Kidney (tissue), 14 donors: Measurements from ENCODE around the gene ITGAX. TPM values are rescaled to one million over a fixed set of nuclear protein-coding genes. Genes with fewer than 3 reads are reported as not detected.
A peak's percentile ranks its signal among the peaks of the same experiment; 100 is the strongest.

Experiments used
- DNase-seq, 5 donors: peaks; one replicate each; pipeline ENCODE4 v3.0.0-alpha.2; 2013 to 2020
- FAIRE-seq: peaks from 2 replicates; lab custom pipeline; 2012; peaks lifted over from hg19 to GRCh38; lab: Jason Lieb, UNC
- H3K27ac ChIP-seq, 2 donors: one replicate each; pipeline ENCODE4 v1.7.0; 2013; ENCODE audit warnings: low read depth in 2 of 2, low read length in 2 of 2, inconsistent platforms in 1 of 2
- H3K27me3 ChIP-seq: one replicate; pipeline ENCODE4 v1.7.1; 2013; ENCODE audit warnings: low read length, inconsistent platforms; ENCODE audit not compliant: control insufficient read depth, insufficient read depth
- H3K36me3 ChIP-seq, 3 donors: one replicate each; pipeline versions ENCODE4 v1.7.0 to v1.7.1; 2013; ENCODE audit warnings: low read length in 3 of 3, control low read depth in 1 of 3, inconsistent platforms in 1 of 3; ENCODE audit not compliant: insufficient read depth in 3 of 3, control insufficient read depth in 2 of 3
- H3K4me1 ChIP-seq, 3 donors: one replicate each; pipeline versions ENCODE4 v1.7.0 to v1.7.1; 2013; ENCODE audit warnings: low read length in 3 of 3, inconsistent platforms in 1 of 3, low read depth in 1 of 3; ENCODE audit not compliant: control insufficient read depth in 2 of 3, insufficient read depth in 2 of 3
- H3K4me3 ChIP-seq, 3 donors: one replicate each; pipeline versions ENCODE4 v1.7.0 to v1.8.1; 2013; ENCODE audit warnings: low read length in 3 of 3, control low read depth in 1 of 3, inconsistent platforms in 1 of 3
- H3K9ac ChIP-seq, 3 donors: one replicate each; pipeline versions ENCODE4 v1.7.0 to v1.7.1; 2013; ENCODE audit warnings: low read length in 3 of 3, control low read depth in 1 of 3, inconsistent platforms in 1 of 3
- H3K9me3 ChIP-seq, 3 donors: one replicate each; pipeline versions ENCODE4 v1.7.0 to v1.7.1; 2013; ENCODE audit warnings: low read length in 3 of 3, control low read depth in 1 of 3, inconsistent platforms in 1 of 3; ENCODE audit not compliant: control insufficient read depth in 2 of 3, insufficient read depth in 1 of 3
- CTCF ChIP-seq: IDR thresholded peaks from 3 replicates; pipeline ENCODE4 v1.5.1; 2012; ENCODE audit warnings: mild to moderate bottlenecking, moderate library complexity, borderline replicate concordance; ENCODE audit not compliant: insufficient read depth; ENCODE audit errors: extremely low read depth
- intact Hi-C: fragments of 100-400 bp; cut with DNase I; formaldehyde crosslinking; loops from one replicate; pipeline ENCODE4 v1.11.1; 2022
- polyA plus RNA-seq: library from polyadenylated mRNA; stranded (reverse); fragments of 350-450 nt; fragmentation: Illumina TruSeq; extraction: RNeasy Lipid Tissue Mini Kit (QIAGEN cat#74804); gene quantifications from one replicate; pipeline ENCODE4 v1.2.3, GENCODE V29; 2014; ENCODE audit warnings: low read depth, low replicate concordance; ENCODE audit not compliant: insufficient read depth
- total RNA-seq: library from RNA; stranded (reverse); fragmentation: NEBNext Ultra II Directional; extraction: Animal tissue kit (Norgen Biotek cat#: 25700); gene quantifications from one replicate; pipeline ENCODE4 v1.2.1, GENCODE V29; 2021
- donor health status: control.
- donor health status: control.
- donor health status: control.
- donor health status: control.
- donor health status: control.
- donor health status: DM: yes; HTN: yes; CAD: no.
- donor health status: Normal renal cell carcinoma (clear cell type).

Gene ITGAX
- total and polyA plus RNA-seq, 2 donors from 2014 or later: 0.37 to 11.9 TPM

GRCh38 chr16:31429314-31429713 is 74.3 kb downstream of the ITGAX start:
- no peak overlapping the region for H3K27ac ChIP-seq
- no peak for TF ChIP-seq CTCF

DNA sequence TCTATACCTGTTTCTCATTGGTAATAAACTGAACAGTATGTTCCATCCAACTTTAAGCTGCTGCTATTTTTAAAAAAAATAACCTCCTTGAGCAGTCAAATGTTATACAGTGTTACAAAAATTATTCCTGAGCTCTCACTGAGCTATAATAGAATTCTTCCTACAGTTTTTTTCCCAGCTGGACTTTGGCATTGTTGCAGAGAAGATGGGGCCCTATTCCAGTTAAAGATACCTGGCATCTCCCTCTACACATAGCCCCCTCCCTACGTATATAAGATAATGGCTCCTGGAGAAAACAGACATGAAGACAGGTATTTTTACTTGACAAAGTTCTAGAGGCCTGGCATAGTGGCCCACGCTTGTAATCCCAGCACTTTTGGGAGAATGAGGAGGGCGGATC is 74.8 kb downstream of the ITGAX start:
- no peak for FAIRE-seq
- H3K27me3 ChIP-seq: no peaks in the 10 kb centered on the region
- H3K9me3 ChIP-seq: no peaks in the 10 kb centered on the region
- H3K27ac ChIP-seq: no peak overlapping the region
- H3K9ac ChIP-seq: no peak overlapping the region
- no peak for DNase-seq
- no peak overlapping the region for H3K4me3 ChIP-seq
- TF ChIP-seq CTCF: no peak
- no peaks in the 10 kb centered on the region for H3K36me3 ChIP-seq
- intact Hi-C loops: no loop called here
- peaks cover 0 to 2% (median 0%) of the 10 kb centered on the region in 3 donors for H3K4me1 ChIP-seq

More at GRCh38 chr16:31429314-31429713, 74.3 kb downstream of the ITGAX start:
- Histone ChIP-seq H3K9ac (no peak overlapping the region), H3K9me3 (no peaks in the 10 kb centered on the region), H3K4me1 (peaks cover 0 to 2% (median 0%) of the 10 kb centered on the region in 3 donors), H3K36me3 (no peaks in the 10 kb centered on the region), H3K4me3 (no peak overlapping the region), H3K27me3 (no peaks in the 10 kb centered on the region)
- no peak for FAIRE-seq
- intact Hi-C loops: no loop called here
- peak in 1 of 5 donors; percentile 10 for DNase-seq

DNA sequence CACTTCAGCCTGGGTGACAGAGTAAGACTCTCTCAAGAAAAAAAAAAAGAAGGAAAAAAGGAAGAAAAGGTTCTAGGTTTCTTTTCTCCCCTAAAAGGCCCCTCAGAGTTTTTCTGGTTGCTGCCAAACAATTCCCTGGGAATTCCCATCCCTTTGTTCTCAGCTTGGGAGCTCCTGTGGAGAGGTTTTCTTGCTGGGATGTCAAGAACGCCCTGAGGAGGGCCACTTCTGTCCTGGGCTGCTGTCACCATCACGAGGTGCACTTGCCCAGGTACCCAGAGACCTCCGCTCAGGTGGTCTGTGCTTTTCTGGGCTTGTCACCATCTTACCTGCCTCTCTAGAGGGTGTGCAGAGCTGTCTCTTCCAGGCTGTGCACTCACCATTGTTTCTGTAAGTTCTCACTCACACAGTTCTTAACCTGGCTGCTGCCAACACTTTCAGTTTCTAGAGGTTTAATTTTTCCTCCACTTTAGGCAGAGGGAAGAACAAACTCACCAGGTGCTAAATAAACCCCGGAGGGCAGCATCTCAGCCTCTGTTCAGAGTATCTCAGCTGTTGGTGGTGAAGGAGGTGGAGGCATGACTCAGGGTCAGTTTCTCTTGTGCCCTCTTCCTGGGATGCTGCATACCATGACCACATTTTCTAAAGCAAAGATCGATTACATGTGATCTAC is 75.5 kb downstream of the ITGAX start:
- intact Hi-C loops: no loop called here
- FAIRE-seq (no peak), DNase-seq (peak in 1 of 5 donors; percentile 30)
- Histone ChIP-seq H3K9me3 (no peaks in the 10 kb centered on the region), H3K27me3 (no peaks in the 10 kb centered on the region), H3K4me3 (no peak overlapping the region), H3K27ac (no peak overlapping the region), H3K9ac (no peak overlapping the region), H3K36me3 (no peaks in the 10 kb centered on the region), H3K4me1 (peaks cover 0 to 2% (median 0%) of the 10 kb centered on the region in 3 donors)
- TF ChIP-seq CTCF: no peak

Other genes starting within 250 kb of the ITGAX start
- 47.6 TPM for gene BCKDK, start 246.8 kb upstream of the ITGAX start, total RNA-seq
- gene BCKDK, start 246.8 kb upstream of the ITGAX start, polyA plus RNA-seq: 70.6 TPM
- 83.8 TPM for gene KAT8, start 237.5 kb upstream of the ITGAX start, total RNA-seq
- 40.9 TPM for gene KAT8, start 237.5 kb upstream of the ITGAX start, polyA plus RNA-seq
- 64.6 TPM for gene PRSS8, start 219.4 kb upstream of the ITGAX start, total RNA-seq
- 187 TPM for gene PRSS8, start 219.4 kb upstream of the ITGAX start, polyA plus RNA-seq
- 4.1 TPM for gene PRSS36, start 205.1 kb upstream of the ITGAX start, total RNA-seq
- gene PRSS36, start 205.1 kb upstream of the ITGAX start, polyA plus RNA-seq: 1.7 TPM
- gene FUS, start 175.0 kb upstream of the ITGAX start, total RNA-seq: 333 TPM
- gene FUS, start 175.0 kb upstream of the ITGAX start, polyA plus RNA-seq: 180 TPM
- 26.5 TPM for gene PYCARD, start 152.4 kb upstream of the ITGAX start, total RNA-seq
- 14.8 TPM for gene PYCARD, start 152.4 kb upstream of the ITGAX start, polyA plus RNA-seq
- 0.06 TPM for gene TRIM72, start 141.1 kb upstream of the ITGAX start, total RNA-seq
- gene TRIM72, start 141.1 kb upstream of the ITGAX start, polyA plus RNA-seq: 0.11 TPM
- not detected for gene PYDC1, start 138.0 kb upstream of the ITGAX start, total RNA-seq
- gene PYDC1, start 138.0 kb upstream of the ITGAX start, polyA plus RNA-seq: not detected
- gene ITGAM, start 95.2 kb upstream of the ITGAX start, total RNA-seq: 18.9 TPM
- 1.2 TPM for gene ITGAM, start 95.2 kb upstream of the ITGAX start, polyA plus RNA-seq
- gene ITGAD, start 38.2 kb downstream of the ITGAX start, total RNA-seq: 0.13 TPM
- gene ITGAD, start 38.2 kb downstream of the ITGAX start, polyA plus RNA-seq: not detected
- gene COX6A2, start 73.2 kb downstream of the ITGAX start, total RNA-seq: not detected
- gene COX6A2, start 73.2 kb downstream of the ITGAX start, polyA plus RNA-seq: 5.5 TPM
- 1.4 TPM for gene ZNF843, start 87.6 kb downstream of the ITGAX start, total RNA-seq
- 0.67 TPM for gene ZNF843, start 87.6 kb downstream of the ITGAX start, polyA plus RNA-seq
- 9.6 TPM for gene ARMC5, start 104.3 kb downstream of the ITGAX start, total RNA-seq
- 10.9 TPM for gene ARMC5, start 104.3 kb downstream of the ITGAX start, polyA plus RNA-seq
- gene TGFB1I1, start 117.0 kb downstream of the ITGAX start, total RNA-seq: 54.4 TPM
- gene TGFB1I1, start 117.0 kb downstream of the ITGAX start, polyA plus RNA-seq: 27.5 TPM
- gene SLC5A2, start 127.9 kb downstream of the ITGAX start, total RNA-seq: 4.8 TPM
- gene SLC5A2, start 127.9 kb downstream of the ITGAX start, polyA plus RNA-seq: 208 TPM
- 69.2 TPM for gene RUSF1, start 153.2 kb downstream of the ITGAX start, total RNA-seq
- gene RUSF1, start 153.2 kb downstream of the ITGAX start, polyA plus RNA-seq: 51.8 TPM
- not detected for gene AHSP, start 172.7 kb downstream of the ITGAX start, total RNA-seq
- not detected for gene AHSP, start 172.7 kb downstream of the ITGAX start, polyA plus RNA-seq